NCI-H187 treated with DMSO at 0.1 percent for 48 hours (cell line): ENCODE results near the gene ANXA8.
"Not testable (repeated sequence)": the region's sequence is repeated elsewhere in the genome, so short reads cannot be mapped to it uniquely, and the experiment has no call there.

Source experiments
- DNase-seq: peaks from one replicate; lab custom pipeline; 2025; lab: John Stamatoyannopoulos, UW

The ANXA8 gene, protein sequence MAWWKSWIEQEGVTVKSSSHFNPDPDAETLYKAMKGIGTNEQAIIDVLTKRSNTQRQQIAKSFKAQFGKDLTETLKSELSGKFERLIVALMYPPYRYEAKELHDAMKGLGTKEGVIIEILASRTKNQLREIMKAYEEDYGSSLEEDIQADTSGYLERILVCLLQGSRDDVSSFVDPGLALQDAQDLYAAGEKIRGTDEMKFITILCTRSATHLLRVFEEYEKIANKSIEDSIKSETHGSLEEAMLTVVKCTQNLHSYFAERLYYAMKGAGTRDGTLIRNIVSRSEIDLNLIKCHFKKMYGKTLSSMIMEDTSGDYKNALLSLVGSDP

DNA sequence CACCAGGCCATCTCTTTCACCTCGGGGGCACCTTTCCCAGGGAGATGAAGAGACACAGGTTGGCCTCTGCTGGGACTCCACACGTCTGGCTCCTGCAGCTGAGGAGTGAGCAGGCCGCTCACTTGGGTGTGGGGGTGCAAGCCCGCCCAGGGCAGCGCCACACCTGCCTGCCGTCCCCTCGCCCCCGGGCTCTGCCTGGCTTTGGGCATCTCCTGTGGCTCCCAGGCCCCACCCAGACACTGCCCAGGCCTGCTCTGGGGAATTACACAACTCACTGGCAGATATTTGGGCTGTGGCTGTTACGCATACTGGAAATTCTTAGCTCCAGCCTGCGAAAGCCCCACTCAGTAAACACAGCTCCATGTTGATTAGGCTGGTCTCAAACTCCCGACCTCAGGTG, at the start of gene ANXA8:
TSS of gene ANXA8 (minus strand) at position 193 of the 400 bp plus-strand sequence. CDS start at position 11, 182 bp downstream.
- DNase-seq: not testable (repeated sequence)

DNA sequence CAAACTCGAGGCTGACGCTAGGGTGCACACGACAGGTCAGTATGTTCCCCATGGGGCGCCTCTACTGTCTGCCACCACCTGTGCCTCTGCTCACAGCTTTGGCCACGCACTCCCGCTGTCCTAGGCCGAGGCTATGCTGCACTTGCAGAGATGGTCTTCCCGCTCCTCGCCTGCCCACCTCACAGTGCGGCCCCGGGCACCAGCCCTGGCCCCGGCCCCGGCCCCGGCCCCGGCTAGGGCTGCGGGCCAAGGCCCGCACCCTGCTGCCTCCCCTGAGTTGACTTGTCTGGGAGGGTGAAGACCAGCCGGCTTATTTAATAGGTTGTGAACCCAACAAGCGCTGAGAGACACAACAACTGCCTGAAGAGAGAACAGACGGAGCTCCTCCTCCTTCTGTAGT, 39.6 kb upstream of the ANXA8 start, which contains the start of gene AGAP9:
TSS of gene AGAP9 (minus strand) at position 164 of the 400 bp plus-strand sequence. CDS start at position 52, 112 bp downstream.
- DNase-seq: not testable (repeated sequence)

DNA sequence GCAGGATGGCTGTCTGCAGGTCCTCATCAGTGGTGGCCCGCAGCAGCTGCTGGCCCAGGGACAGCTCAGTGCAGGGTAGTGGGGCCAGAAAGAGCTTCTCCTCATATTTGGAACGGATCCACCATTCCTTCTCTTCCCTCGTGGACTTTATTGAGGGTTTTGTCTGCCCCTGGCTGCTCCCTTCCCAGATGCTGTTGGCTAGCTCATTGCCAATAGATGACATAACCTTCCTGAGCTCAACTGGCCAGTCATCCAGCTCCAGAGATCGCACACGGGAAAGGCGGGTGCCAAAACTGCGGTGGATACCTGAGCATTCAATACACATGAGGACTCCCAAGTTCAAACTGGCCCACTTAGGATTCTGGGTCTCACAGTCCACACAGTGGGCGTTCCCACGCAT, 18.4 kb upstream of the ANXA8 start:
- not testable (repeated sequence) for DNase-seq

DNA sequence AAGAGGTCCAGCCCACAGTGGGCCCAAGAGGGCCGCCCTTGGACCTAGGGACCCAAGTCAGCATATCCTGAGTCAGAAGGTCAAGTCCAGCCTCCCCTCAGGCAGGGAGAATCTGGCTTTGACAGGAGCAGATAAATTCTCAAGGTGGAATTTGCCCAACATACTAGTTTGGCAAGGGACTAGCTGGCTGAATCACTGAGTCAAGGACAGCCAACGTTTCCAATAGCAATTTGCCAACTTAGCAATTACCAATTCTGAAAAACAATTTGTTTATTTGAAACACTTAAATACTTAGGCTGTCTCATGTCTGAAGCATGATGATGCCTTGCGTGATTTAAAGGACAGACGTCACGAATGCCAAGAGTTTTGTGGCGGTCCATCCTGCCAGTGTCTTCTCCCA, 10.3 kb upstream of the ANXA8 start:
- not testable (repeated sequence) for DNase-seq

DNA sequence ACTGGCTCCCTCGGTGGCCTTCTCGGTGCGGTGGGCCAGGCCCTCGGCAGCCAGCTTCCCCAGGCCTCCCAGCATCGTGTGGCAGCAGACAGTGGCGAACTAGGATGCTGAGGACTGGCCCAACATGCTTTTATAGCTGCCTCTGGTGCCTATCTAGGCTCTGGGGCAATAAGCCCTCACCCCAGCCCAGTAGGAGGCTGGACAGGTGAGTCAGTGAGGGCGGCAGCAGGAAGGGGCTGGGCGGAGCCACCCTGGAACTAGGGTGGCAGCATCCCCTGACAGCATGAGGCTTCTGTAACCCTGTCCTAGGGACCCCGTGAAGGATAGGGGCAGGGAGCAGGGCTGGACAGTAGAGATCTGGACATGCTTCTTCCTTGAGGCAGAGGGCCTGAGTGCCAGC, 7.7 kb upstream of the ANXA8 start, which contains the start of gene FAM25G:
TSS of gene FAM25G (minus strand) at position 101 of the 400 bp plus-strand sequence. CDS start at position 75, 26 bp downstream.
- DNase-seq: not testable (repeated sequence)

DNA sequence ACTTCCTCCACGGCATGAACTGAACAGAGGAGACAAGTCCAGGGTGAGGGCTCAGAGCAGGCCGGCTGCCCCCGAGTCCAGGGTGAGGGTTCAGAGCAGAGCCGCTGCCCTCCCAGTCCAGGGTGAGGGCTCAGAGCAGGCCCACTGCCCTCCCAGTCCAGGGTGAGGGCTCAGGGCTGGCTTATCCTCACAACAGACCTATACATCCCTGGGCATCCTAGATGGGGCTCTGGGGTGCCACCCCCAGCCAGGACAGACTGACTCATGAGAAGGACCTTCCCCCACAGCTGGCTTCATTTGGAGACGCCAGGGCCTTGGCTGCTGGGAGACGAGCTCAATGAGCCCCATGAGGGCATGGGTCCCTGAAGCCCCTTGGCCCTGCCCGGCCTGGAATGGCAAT, 5.7 kb upstream of the ANXA8 start:
- not testable (repeated sequence) for DNase-seq

DNA sequence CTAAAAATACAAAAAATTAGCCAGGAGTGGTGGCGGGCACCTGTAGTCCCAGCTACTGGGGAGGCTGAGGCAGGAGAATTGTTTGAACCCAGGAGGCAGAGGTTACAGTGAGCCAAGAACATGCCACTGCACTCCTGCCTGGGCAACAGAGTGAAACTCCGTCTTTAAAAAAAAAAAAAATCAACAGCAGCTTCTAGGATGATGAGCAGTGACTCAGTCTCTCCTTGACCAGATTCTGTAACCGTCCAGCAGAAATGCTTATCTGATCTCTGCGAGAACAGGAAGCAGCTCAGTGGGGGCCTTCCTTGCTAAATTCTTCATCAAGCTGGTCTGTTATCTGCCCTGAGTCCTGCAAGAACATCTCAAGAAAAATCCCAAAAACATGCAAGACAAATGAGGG, 2.0 kb upstream of the ANXA8 start:
- not testable (repeated sequence) for DNase-seq

DNA sequence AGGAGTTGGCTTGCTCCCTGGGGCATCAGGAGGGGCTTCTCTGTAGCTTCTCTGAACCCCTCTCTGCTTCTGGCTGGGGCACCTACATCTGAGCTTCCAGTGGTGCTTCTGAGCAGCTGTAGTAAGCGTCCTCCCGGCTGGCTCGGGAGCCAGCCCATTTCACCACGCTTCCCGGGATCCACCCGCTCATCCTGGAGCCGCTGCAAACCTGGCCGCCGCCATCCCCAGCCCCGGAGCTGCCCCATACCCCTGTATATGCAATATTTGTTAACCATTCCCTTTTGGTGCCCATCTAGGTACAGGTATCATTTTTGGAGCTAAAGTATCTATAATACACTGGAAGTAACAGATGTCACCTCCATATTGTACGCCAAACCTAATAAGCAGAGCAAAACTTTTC, 871 bp upstream of the ANXA8 start:
- DNase-seq: not testable (repeated sequence)

DNA sequence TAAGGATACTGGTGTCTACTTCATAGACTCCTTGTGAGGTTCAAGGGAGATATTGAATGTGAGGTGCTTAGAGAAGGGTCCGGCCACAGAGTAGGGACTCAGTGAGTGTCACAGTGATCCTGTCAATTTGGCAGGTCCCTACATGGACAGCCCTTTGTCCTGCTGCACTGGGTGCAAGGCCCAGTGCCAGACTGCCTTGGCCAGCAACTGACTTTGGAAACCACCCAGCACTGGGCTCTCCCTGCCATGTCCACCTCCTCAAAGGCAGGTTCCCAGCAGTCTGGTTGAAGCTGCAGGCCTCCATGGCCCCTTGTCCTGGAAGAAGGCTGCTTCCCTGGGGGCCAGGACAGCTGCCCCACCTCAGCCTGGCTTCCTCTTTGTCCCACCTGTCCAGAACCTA, 1.5 kb downstream of the ANXA8 start:
- not testable (repeated sequence) for DNase-seq

DNA sequence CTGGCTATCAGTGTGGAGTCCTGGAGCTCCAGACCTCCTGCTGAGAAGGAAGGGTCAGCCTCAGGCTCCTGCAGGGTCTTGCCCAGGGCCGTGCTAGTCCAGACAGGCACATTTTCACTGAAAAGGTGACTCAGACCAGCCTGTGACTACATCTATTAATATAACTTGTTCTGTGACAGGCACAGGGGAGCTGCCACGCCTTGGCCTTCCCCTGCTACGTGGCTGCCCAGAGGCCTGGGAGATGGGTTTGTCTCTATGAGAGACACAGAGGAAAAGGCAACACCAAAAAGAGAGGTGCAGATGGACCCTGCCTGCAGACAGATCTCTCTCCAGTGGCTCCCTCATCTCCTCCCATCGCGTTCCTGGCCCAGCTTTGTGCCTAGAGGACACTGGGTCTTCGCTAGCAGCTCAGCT, 2.1 kb downstream of the ANXA8 start:
- DNase-seq: not testable (repeated sequence)

DNA sequence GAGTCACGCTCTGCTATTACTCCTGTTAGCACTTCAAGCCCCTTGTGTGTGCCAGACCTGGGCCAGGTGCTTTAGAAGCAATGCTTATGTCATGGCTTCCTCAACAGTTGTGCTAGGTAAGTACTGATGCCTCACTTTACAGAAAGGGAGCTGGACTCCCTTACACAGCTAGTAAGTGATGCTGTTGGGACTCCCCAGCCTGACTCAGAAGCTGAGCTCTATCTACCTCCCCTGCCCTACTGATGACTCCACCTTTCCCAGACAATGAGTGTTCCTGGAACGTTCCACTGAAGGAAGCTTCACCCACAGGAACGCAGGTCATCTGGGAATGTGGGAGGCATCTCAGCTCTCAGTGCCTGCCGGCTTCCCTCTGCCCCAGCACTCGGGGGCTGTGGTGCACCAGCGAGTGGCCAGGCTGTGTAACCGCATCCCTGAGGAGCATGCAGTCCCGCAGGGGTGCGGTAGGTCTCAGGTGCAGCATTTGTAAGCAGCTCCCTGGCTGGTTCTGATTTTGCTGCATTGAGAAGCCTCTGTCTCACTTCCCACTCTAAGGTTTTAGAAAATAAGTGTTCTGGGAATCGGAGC, 2.6 kb downstream of the ANXA8 start:
- not testable (repeated sequence) for DNase-seq

DNA sequence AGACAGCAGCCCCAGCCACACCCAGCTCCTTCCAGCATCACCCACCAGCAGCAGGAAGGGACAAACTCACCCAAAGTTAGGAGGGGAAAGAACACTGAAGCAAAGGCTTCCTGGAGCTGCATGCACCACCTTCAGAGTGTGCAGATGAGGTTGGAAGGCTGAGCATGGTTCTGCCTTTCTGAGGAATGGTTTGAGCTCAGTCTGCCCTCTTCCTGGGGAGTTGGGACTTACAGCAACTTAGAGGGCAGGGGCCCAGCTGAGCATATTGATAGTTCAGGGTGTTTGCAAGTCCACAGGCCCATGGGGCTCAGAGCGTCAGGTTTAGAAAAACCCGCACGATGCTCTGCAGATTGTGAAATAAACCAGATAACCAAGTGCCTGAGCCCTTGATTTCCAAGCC, 3.8 kb downstream of the ANXA8 start:
- DNase-seq: not testable (repeated sequence)

DNA sequence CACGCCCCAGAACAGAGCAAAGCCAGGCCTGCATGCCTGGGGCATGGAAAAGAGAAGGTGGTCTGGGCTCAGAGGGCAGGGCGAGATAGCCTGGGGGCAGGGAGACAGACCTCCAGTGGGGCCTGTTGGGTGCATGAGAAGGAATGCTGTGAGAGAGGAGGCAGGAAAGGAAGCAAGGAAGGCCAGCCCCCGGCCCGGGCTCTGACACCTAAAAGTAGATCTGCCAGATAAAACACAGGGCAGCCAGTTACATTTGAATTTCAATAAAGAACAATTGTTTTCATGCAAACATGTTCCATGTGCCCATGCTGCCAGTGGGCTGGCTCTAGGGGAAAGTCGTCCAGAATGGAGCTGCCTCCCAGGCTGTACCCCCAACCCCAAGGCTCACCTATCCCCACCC, 5.8 kb downstream of the ANXA8 start:
- DNase-seq: not testable (repeated sequence)

DNA sequence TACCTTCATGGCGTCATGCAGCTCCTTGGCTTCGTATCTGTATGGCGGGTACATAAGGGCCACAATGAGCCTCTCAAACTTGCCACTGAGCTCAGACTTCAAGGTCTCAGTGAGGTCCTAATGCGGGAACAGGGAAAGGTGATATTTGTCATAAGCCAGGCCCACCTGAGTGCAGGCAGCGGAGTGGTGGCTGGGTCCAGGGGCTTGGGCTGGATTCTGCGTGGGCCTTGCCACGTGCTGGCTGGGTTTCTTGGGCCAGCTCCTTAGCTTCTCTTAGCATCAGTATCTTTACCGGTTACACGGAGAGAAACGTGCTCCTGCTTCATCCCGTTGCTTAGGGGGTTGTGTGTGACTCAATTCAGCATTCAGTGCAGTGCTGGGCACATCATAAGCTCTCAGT, 6.8 kb downstream of the ANXA8 start:
- DNase-seq: not testable (repeated sequence)

DNA sequence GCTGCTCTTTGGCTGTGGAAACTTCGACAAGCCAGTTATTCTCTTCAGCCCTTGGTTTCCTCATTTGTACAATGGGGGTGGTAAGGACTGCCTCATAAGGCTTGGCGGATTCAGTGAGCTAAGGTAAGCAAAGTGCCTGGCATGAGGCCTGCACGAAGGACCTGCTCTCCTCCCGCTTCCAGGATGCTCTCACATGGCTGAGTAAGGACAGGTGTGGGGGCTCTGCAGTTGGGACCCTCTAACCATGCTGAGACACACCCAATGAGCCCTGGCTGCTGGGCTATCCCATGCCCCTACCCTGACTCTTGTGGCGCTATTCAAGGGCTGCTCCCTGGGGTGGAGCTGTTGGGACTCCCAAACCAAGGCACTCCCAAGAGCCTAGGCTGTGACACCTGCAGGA, 8.8 kb downstream of the ANXA8 start:
- DNase-seq: not testable (repeated sequence)

DNA sequence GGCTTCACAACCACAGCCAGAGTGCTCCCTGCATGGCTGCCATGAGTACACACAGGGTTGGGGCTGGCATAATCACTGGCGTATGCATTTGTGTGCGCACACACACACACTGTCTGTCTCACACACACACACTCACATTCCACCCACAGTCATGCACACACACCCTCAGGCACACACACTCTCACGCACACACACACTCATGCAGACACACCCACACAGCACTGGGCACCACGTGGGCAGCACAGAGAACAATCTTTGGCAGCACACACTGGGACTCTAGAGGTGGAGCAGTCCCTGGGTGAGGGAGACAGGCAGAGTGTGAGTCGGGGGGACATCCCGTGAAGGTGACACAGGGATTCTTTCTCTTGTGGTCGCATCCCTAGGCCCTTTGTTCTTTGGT, 10.4 kb downstream of the ANXA8 start:
- not testable (repeated sequence) for DNase-seq

DNA sequence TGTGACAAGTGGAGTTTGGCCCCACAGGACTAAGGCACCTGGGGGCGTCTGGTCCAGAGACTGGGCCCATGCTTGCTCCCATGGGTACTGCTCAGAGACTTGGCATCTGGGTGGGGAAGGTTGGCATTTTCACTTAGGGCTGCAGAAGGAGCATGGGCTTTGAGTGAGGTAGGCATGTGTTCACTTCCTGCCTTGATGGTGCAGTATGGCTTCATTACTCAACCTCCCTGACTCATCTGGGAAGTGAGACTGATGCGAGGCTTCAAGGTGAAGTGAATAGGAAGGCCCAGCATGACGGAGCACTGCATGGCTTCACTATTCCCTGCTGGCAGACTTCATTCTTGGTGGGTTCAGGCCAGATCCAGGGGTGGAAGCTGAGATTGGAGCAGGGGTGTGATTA, 11.3 kb downstream of the ANXA8 start:
- not testable (repeated sequence) for DNase-seq

DNA sequence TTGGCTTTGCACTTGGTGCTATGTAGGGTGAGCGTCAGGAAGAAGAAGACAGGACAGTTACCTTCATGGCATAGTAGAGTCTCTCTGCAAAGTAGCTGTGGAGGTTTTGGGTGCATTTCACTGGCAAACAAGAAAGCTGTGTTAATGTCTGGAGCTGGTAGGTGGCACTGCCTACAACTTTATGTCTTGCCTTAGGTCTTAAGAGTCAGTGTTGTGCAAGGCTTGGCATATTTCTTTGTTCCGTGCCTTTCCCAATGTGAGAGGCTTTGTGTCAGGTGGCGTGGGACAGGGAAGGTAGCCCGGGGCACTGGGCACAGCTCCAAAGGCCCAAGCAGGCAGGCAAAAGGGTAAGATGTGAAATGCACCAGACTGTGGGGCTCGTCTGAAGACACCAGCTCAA, 11.8 kb downstream of the ANXA8 start:
- DNase-seq: not testable (repeated sequence)

DNA sequence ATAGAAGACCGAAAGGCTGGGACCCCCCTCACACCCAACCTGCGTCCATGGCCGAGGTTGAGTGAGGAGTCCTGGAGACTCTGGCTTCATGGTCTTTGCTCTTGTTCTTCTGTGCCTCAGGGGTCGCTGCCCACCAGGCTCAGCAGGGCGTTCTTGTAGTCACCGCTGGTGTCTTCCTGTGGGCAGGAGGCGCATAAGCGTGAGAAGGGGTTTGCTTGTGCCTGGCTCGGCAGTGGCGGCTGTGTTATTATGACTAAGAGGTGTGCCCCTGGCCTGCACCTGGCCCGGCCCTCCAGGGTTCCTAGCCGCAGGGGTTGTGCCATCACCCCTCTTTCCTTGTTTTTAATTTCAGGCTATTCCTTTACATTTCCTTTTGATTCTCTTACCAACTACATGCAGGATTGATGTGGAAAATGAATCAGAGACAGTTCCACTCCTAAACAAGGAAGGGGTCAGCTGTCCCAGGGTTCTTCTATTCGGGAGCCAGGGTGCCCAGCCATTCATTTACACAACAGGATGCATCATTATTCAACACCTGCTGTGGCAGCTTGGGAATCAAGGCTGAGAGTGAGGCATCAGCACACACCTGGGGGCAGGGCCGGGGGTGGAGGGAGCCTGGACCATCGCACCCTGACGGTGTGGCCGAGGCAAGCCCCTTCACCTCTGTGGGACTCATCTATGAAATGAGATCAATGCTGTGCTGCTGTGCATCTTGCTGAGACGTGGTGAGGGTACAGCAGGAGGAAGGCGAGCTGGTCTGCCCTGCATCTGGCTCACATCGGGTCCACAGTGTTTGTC, 15.0 kb downstream of the ANXA8 start:
- DNase-seq: not testable (repeated sequence)

DNA sequence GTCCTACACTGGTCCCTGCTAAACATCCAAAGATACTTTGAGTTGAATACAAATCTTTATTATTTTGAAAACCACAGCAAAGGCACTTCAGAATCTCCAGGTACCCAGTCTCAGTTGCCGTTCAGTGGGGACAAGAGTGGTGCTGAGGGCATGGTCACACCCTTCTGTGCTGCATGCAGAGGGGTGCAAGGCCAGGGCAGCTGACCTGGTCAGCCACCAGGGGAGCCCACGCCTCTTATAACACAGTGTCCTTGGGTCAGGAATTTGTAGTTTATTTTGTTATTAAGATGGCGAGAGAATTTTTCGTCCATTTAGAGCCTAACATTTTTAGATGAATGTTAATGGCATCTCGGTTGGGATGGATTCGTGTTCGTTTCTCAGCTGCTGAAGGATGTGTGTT, 16.0 kb downstream of the ANXA8 start:
- DNase-seq: not testable (repeated sequence)

DNA sequence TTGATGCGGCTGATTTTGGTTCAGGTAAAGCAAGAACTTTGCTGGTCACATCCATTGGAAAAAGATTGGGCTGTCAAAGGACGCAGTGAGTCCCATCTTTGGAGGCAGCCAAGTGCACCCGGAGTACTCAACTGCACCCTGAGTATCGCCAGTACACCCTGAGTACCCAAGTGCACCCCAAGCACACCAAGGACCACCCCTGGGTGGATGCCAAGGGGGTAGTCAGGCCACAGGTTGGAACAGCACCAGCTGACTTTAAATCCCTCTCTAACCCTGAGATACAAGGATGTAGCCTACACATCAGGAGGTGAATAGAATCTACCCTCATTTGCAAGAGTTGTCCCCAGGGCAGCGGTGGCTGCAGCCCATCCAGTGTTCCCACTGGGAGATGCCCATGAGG, 16.5 kb downstream of the ANXA8 start:
- not testable (repeated sequence) for DNase-seq

DNA sequence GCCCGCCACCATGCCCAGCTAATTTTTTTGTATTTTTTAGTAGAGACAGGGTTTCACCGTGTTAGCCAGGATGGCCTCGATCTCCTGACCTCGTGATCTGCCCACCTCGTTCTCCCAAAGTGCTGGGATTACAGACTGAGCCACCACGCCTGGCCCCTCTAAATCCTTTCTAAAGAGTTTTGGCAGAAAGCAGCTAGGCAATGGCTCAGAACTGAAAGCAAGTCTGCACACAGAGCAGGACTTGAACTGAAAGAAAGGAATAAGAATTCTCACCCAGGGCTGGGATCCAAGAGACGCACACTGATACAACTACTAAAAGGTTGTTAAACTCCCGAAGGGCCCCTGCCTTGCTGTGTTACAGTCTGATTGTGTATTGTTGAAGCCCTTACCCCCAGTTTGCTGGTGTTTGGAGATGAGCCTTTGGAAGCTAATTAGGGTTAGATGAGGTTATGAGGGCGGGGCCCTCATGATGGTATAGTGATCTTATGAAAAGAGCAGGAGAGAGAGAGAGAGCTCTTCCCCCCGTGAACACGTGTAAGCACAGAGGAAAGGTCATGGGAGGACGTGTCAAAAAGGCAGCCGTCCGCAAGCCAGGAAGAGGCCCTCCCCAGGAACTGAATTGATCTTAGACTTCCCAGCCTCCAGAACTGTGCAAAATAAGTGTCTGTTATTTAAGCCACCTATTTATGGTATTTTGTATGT, 18.5 kb downstream of the ANXA8 start:
- DNase-seq: not testable (repeated sequence)
